Measurements from ENCODE around the gene ZNF845.
"Not testable (repeated sequence)": the region's sequence is repeated elsewhere in the genome, so short reads cannot be mapped to it uniquely, and the experiment has no call there.

ZNF845 gene

DNA sequence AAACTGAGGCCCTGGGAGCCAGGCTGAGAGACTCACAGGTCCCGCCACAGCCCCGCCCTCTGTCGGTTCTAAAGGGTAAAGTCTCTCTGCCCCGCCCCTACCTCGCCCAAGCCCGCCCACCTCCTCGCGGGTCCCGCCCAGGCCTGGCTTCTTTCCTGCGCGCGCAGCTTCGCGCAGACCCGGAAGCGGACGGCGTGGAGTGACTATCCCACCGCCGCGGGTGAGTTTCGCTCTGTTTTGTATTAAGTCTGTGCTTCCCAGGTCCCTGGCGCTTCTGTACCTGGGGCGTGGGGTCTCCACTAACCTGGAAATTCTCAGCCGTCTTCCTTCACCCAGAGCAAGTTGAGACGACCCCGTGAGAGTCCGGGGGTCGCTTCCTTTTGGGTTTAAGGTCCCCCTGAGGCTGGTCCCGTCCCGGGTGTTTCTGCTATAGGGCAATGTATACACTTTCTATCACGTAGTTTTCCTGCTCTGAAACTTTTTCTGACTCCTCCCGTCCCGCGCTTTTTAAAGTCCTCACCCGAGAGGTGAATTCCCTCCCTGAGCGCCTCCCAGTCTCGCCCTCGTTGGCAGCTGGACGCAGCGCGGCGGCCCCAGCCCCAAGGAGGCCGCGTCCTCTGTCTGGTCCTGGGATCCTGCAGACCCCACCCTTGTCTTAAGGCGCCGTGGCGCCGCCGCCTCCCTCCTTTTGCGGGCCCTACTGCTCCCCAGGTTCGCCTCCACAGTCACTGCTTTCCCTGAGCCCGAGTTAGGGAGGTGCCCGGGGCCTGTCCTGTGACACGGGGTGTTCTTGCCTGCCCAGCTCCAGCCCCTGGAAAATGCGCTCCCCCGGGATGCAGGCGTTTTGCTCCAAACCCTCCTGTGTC lies 61.7 kb downstream of the ZNF845 start, which contains the start of gene ZNF765:
TSS of gene ZNF765 (plus strand) at position 176 of the 866 bp plus-strand sequence. CDS start 2,867 bp downstream, outside the sequence.
- peak; percentile 92 for DNase-seq (ENCODE audit: low read depth)
- peak; percentile 39 for TF ChIP-seq CTCF (IDR thresholded peaks at IDR 0.05; ENCODE audit: low read length, missing control alignments)
- H3K4me3 ChIP-seq (replicated peaks; ENCODE audit: low read depth, low read length): peak within 1 kb of the TSS; percentile 92

GRCh38 chr19:53395840-53396524 lies 62.4 kb downstream of the ZNF845 start:
- not testable (repeated sequence) for DNase-seq (ENCODE audit: low read depth)
- peak overlapping the region; percentile 92 for H3K4me3 ChIP-seq (replicated peaks; ENCODE audit: low read depth, low read length)

- DNase-seq (ENCODE audit: low read depth): no peak
- H3K4me3 ChIP-seq (replicated peaks; ENCODE audit: low read depth, low read length): peak overlapping the region; percentile 92
- no peak for TF ChIP-seq CTCF (IDR thresholded peaks at IDR 0.05; ENCODE audit: low read length, missing control alignments)
Observed at GRCh38 chr19:53396525-53396868, 62.9 kb downstream of the ZNF845 start.

DNA sequence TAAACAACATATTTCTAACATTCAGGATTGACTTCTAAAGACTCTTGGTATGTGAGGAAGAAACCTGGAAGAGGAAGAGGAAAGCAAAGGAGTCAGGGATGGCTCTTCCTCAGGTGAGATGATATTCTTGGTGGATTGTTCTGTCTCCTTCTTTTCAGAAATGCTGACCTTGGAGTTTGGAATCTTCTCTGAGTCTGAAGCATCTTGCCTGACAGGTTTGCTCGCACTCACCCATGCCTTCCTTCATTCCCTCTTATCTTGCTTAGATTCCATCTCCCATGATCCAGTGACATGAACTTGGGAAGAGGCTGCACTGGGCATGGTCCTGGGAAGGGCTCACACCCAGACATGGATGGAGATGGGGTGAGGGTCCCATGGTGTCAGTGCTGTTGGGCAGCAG lies 64.4 kb downstream of the ZNF845 start:
- not testable (repeated sequence) for H3K4me3 ChIP-seq (replicated peaks; ENCODE audit: low read depth, low read length); DNase-seq (ENCODE audit: low read depth)

Measured in fibroblast of pulmonary artery (primary cell).